Activated naive CD8-positive, alpha-beta T cell treated with anti-CD3 and anti-CD28 coated beads, Interleukin-2, amount 50 U/mL, for 24 hours (primary cell): Measurements from ENCODE around the gene KCND2.
A peak's percentile ranks its signal among the peaks of the same experiment; 100 is the strongest.

Experiments
- ATAC-seq: fragments of 150-1000 bp; cut with Tn5 transposase; one replicate; pipeline ENCODE4 v1.10.0; 2021
- DNase-seq: peaks from one replicate; pipeline ENCODE4 v3.0.0; 2021
- H3K27ac Mint-ChIP-seq: one replicate; pipeline ENCODE4 v1.8.0; 2021; ENCODE audit warnings: mild to moderate bottlenecking, mixed read lengths
- H3K27me3 Mint-ChIP-seq: one replicate; pipeline ENCODE4 v1.8.0; 2021; ENCODE audit warnings: mixed read lengths
- H3K36me3 Mint-ChIP-seq: one replicate; pipeline ENCODE4 v1.8.0; 2021; ENCODE audit warnings: low read depth, mixed read lengths
- H3K4me1 Mint-ChIP-seq: one replicate; pipeline ENCODE4 v1.8.0; 2021; ENCODE audit warnings: mixed read lengths
- H3K4me3 Mint-ChIP-seq: one replicate; pipeline ENCODE4 v1.8.0; 2021; ENCODE audit warnings: mild to moderate bottlenecking, moderate library complexity, mixed read lengths
- H3K9me3 Mint-ChIP-seq: one replicate; pipeline ENCODE4 v1.8.0; 2021; ENCODE audit warnings: mixed read lengths

The KCND2 gene

GRCh38 chr7:120353171-120353570, 80.2 kb downstream of the KCND2 start:
- ATAC-seq (no peak), DNase-seq (no peak)
- Mint-ChIP-seq H3K36me3 (no peaks in the 10 kb centered on the region), H3K4me3 (no peak overlapping the region), H3K27ac (no peak overlapping the region), H3K4me1 (no peaks in the 10 kb centered on the region), H3K27me3 (no peaks in the 10 kb centered on the region), H3K9me3 (no peaks in the 10 kb centered on the region)

- H3K4me1 Mint-ChIP-seq = no peaks in the 10 kb centered on the region
- no peak for DNase-seq
- no peaks in the 10 kb centered on the region for H3K36me3 Mint-ChIP-seq
- H3K27ac Mint-ChIP-seq = no peak overlapping the region
- no peaks in the 10 kb centered on the region for H3K9me3 Mint-ChIP-seq
- H3K4me3 Mint-ChIP-seq = no peak overlapping the region
- H3K27me3 Mint-ChIP-seq = no peaks in the 10 kb centered on the region
- ATAC-seq = no peak
Observed at GRCh38 chr7:120360918-120361317, 87.9 kb downstream of the KCND2 start.

GRCh38 chr7:120363414-120363813, 90.4 kb downstream of the KCND2 start:
- DNase-seq (no peak), ATAC-seq (no peak)
- Mint-ChIP-seq H3K36me3 (no peaks in the 10 kb centered on the region), H3K27me3 (no peaks in the 10 kb centered on the region), H3K4me1 (no peaks in the 10 kb centered on the region), H3K27ac (no peak overlapping the region), H3K9me3 (no peaks in the 10 kb centered on the region), H3K4me3 (no peak overlapping the region)

- Mint-ChIP-seq H3K9me3 (no peaks in the 10 kb centered on the region), H3K4me3 (no peak overlapping the region), H3K27me3 (no peaks in the 10 kb centered on the region), H3K36me3 (no peaks in the 10 kb centered on the region), H3K27ac (no peak overlapping the region), H3K4me1 (no peaks in the 10 kb centered on the region)
- no peak for DNase-seq
- ATAC-seq = no peak
Observed at GRCh38 chr7:120370954-120371353, 98.0 kb downstream of the KCND2 start.

GRCh38 chr7:120373174-120373573, 100.2 kb downstream of the KCND2 start:
- no peaks in the 10 kb centered on the region for H3K4me1 Mint-ChIP-seq
- DNase-seq (no peak), ATAC-seq (no peak)
- H3K36me3 Mint-ChIP-seq = no peaks in the 10 kb centered on the region
- no peak overlapping the region for H3K4me3 Mint-ChIP-seq
- no peaks in the 10 kb centered on the region for H3K27me3 Mint-ChIP-seq
- H3K27ac Mint-ChIP-seq = no peak overlapping the region
- H3K9me3 Mint-ChIP-seq = no peaks in the 10 kb centered on the region

- no peak overlapping the region for H3K4me3 Mint-ChIP-seq
- no peaks in the 10 kb centered on the region for H3K27me3 Mint-ChIP-seq
- no peaks in the 10 kb centered on the region for H3K9me3 Mint-ChIP-seq
- no peaks in the 10 kb centered on the region for H3K36me3 Mint-ChIP-seq
- H3K27ac Mint-ChIP-seq = no peak overlapping the region
- no peaks in the 10 kb centered on the region for H3K4me1 Mint-ChIP-seq
- ATAC-seq (no peak), DNase-seq (no peak)
Observed at GRCh38 chr7:120394595-120394994, 121.6 kb downstream of the KCND2 start.

- H3K4me3 Mint-ChIP-seq = no peak overlapping the region
- no peak for ATAC-seq
- H3K36me3 Mint-ChIP-seq = no peaks in the 10 kb centered on the region
- no peaks in the 10 kb centered on the region for H3K4me1 Mint-ChIP-seq
- H3K27me3 Mint-ChIP-seq = no peaks in the 10 kb centered on the region
- no peak overlapping the region for H3K27ac Mint-ChIP-seq
- no peak for DNase-seq
- H3K9me3 Mint-ChIP-seq = no peaks in the 10 kb centered on the region
Observed at GRCh38 chr7:120395526-120396019, 122.6 kb downstream of the KCND2 start.

GRCh38 chr7:120398284-120399000, 125.5 kb downstream of the KCND2 start:
- no peak for ATAC-seq

GRCh38 chr7:120400806-120401455, 128.0 kb downstream of the KCND2 start:
- no peak overlapping the region for H3K4me3 Mint-ChIP-seq
- no peak for DNase-seq

More at GRCh38 chr7:120398284-120399000, 125.5 kb downstream of the KCND2 start:
- Mint-ChIP-seq H3K9me3 (no peaks in the 10 kb centered on the region), H3K27me3 (peaks cover 1% of the 10 kb centered on the region), H3K36me3 (no peaks in the 10 kb centered on the region), H3K4me1 (peaks cover 3% of the 10 kb centered on the region), H3K27ac (no peak overlapping the region), H3K4me3 (no peak overlapping the region)
- no peak for DNase-seq

GRCh38 chr7:120402079-120402767, 129.2 kb downstream of the KCND2 start:
- Mint-ChIP-seq H3K27me3 (peaks cover 1% of the 10 kb centered on the region), H3K27ac (no peak overlapping the region), H3K4me1 (peaks cover 3% of the 10 kb centered on the region), H3K4me3 (no peak overlapping the region), H3K36me3 (no peaks in the 10 kb centered on the region), H3K9me3 (no peaks in the 10 kb centered on the region)
- DNase-seq (no peak), ATAC-seq (no peak)

More at GRCh38 chr7:120400806-120401455, 128.0 kb downstream of the KCND2 start:
- no peak overlapping the region for H3K27ac Mint-ChIP-seq
- H3K4me1 Mint-ChIP-seq = peaks cover 3% of the 10 kb centered on the region
- ATAC-seq = no peak
- H3K27me3 Mint-ChIP-seq = peaks cover 1% of the 10 kb centered on the region
- H3K9me3 Mint-ChIP-seq = no peaks in the 10 kb centered on the region
- H3K36me3 Mint-ChIP-seq = no peaks in the 10 kb centered on the region

- Mint-ChIP-seq H3K27ac (no peak overlapping the region), H3K27me3 (peaks cover 1% of the 10 kb centered on the region), H3K36me3 (no peaks in the 10 kb centered on the region), H3K4me3 (no peak overlapping the region), H3K9me3 (no peaks in the 10 kb centered on the region), H3K4me1 (peaks cover 3% of the 10 kb centered on the region)
- DNase-seq = no peak
- ATAC-seq = no peak
Observed at GRCh38 chr7:120402801-120403200, 129.8 kb downstream of the KCND2 start.

GRCh38 chr7:120404042-120404441, 131.1 kb downstream of the KCND2 start:
- Mint-ChIP-seq H3K27me3 (peaks cover 1% of the 10 kb centered on the region), H3K4me1 (peaks cover 3% of the 10 kb centered on the region), H3K27ac (peak overlapping the region; percentile 44), H3K4me3 (no peak overlapping the region), H3K9me3 (no peaks in the 10 kb centered on the region), H3K36me3 (no peaks in the 10 kb centered on the region)
- DNase-seq = no peak
- peak; percentile 57 for ATAC-seq

- H3K4me1 Mint-ChIP-seq = peaks cover 3% of the 10 kb centered on the region
Observed at GRCh38 chr7:120405652-120406051, 132.7 kb downstream of the KCND2 start.

GRCh38 chr7:120407010-120407409, 134.0 kb downstream of the KCND2 start:
- no peak overlapping the region for H3K27ac Mint-ChIP-seq
- H3K36me3 Mint-ChIP-seq = no peaks in the 10 kb centered on the region
- no peaks in the 10 kb centered on the region for H3K27me3 Mint-ChIP-seq
- H3K4me1 Mint-ChIP-seq = peaks cover 2% of the 10 kb centered on the region
- no peaks in the 10 kb centered on the region for H3K9me3 Mint-ChIP-seq
- ATAC-seq (no peak), DNase-seq (no peak)
- H3K4me3 Mint-ChIP-seq = no peak overlapping the region

More at GRCh38 chr7:120405652-120406051, 132.7 kb downstream of the KCND2 start:
- H3K4me3 Mint-ChIP-seq = no peak overlapping the region
- DNase-seq = no peak
- no peaks in the 10 kb centered on the region for H3K36me3 Mint-ChIP-seq
- no peak for ATAC-seq
- no peak overlapping the region for H3K27ac Mint-ChIP-seq
- peaks cover 1% of the 10 kb centered on the region for H3K27me3 Mint-ChIP-seq
- H3K9me3 Mint-ChIP-seq = no peaks in the 10 kb centered on the region
